Neural progenitor cell (in vitro differentiated cells): ENCODE results near the gene ANKRD39. TPM values are rescaled to one million over a fixed set of nuclear protein-coding genes. Genes with fewer than 3 reads are reported as not detected.

Source experiments
- DNase-seq: peaks from one replicate; pipeline ENCODE4 v3.0.0-alpha.2; 2016; ENCODE audit warnings: low spot score
- H2AFZ ChIP-seq: fragments of 200-600 bp; sonication (generic); replicated peaks from 2 replicates; pipeline ENCODE4 v1.6.1; 2016; ENCODE audit warnings: antibody characterized with exemption
- H3F3A ChIP-seq: fragments of 200-600 bp; sonication (generic); 2 replicates; pipeline ENCODE4 v1.6.1; 2016; ENCODE audit warnings: antibody characterized with exemption, low read depth
- H3K27ac ChIP-seq: fragments of 200-600 bp; sonication (generic); 2 replicates; pipeline ENCODE4 v1.5.1; 2016; ENCODE audit warnings: mild to moderate bottlenecking
- H3K27me3 ChIP-seq: fragments of 200-600 bp; sonication (generic); 2 replicates; pipeline ENCODE4 v1.6.1; 2016; ENCODE audit warnings: mild to moderate bottlenecking, moderate library complexity
- H3K36me3 ChIP-seq: fragments of 200-600 bp; sonication (generic); 2 replicates; pipeline ENCODE4 v1.5.1; 2016
- H3K4me1 ChIP-seq: fragments of 200-600 bp; sonication (generic); 2 replicates; pipeline ENCODE4 v1.6.1; 2016; ENCODE audit warnings: mixed run types
- H3K4me2 ChIP-seq: fragments of 200-600 bp; sonication (generic); 2 replicates; pipeline ENCODE4 v1.6.1; 2016
- H3K4me3 ChIP-seq: fragments of 200-600 bp; sonication (generic); 2 replicates; pipeline ENCODE4 v1.5.1; 2016
- H3K79me2 ChIP-seq: fragments of 200-600 bp; sonication (generic); 2 replicates; pipeline ENCODE4 v1.6.1; 2016; ENCODE audit warnings: low read depth
- H3K9ac ChIP-seq: fragments of 200-600 bp; sonication (generic); 2 replicates; pipeline ENCODE4 v1.6.1; 2016
- H3K9me3 ChIP-seq: fragments of 200-600 bp; sonication (generic); 2 replicates; pipeline ENCODE4 v1.5.1; 2016; ENCODE audit warnings: low read depth
- H4K20me1 ChIP-seq: fragments of 200-600 bp; sonication (generic); 2 replicates; pipeline ENCODE4 v1.6.1; 2016; ENCODE audit warnings: low read depth
- H3K27ac Mint-ChIP-seq: 3 replicates; pipeline ENCODE4 v1.8.0; 2021; ENCODE audit warnings: mixed read lengths
- H3K27me3 Mint-ChIP-seq: 2 replicates; pipeline ENCODE4 v1.8.0; 2022; ENCODE audit warnings: low read depth, mild to moderate bottlenecking, inconsistent platforms, moderate library complexity, mixed read lengths; ENCODE audit not compliant: insufficient read depth
- H3K36me3 Mint-ChIP-seq: 3 replicates; pipeline ENCODE4 v1.8.0; 2021; ENCODE audit warnings: mixed read lengths
- H3K4me1 Mint-ChIP-seq: 3 replicates; pipeline ENCODE4 v1.8.0; 2021; ENCODE audit warnings: mixed read lengths
- H3K4me3 Mint-ChIP-seq: 3 replicates; pipeline ENCODE4 v1.8.0; 2021; ENCODE audit warnings: mild to moderate bottlenecking, moderate library complexity, mixed read lengths
- H3K9me3 Mint-ChIP-seq: 3 replicates; pipeline ENCODE4 v1.8.0; 2020; ENCODE audit warnings: mixed read lengths
- EZH2 ChIP-seq: fragments of 200-600 bp; sonication (generic); IDR thresholded peaks from 2 replicates; pipeline ENCODE4 v1.6.1; 2017; ENCODE audit warnings: antibody characterized with exemption, mild to moderate bottlenecking, moderate library complexity
- EZH2phosphoT487 ChIP-seq: fragments of 200-600 bp; sonication (generic); IDR thresholded peaks from 2 replicates; pipeline ENCODE4 v1.6.1; 2017; ENCODE audit warnings: antibody characterized with exemption
- total RNA-seq: library from RNA; depleted of rRNA; stranded (reverse); fragments of >200 nt; gene quantifications from 2 replicates; pipeline ENCODE4 v1.2.3, GENCODE V29; 2015; ENCODE audit warnings: low replicate concordance
- TF ChIP-seq, protein P1 (sequence below): fragments of 200-600 bp; sonication (generic); IDR thresholded peaks from 2 replicates; pipeline ENCODE4 v1.5.1; 2017; ENCODE audit warnings: antibody characterized with exemption, mild to moderate bottlenecking

The ANKRD39 gene
- total RNA-seq, 1 donor from 2014 or later, result 4.0 TPM

DNA sequence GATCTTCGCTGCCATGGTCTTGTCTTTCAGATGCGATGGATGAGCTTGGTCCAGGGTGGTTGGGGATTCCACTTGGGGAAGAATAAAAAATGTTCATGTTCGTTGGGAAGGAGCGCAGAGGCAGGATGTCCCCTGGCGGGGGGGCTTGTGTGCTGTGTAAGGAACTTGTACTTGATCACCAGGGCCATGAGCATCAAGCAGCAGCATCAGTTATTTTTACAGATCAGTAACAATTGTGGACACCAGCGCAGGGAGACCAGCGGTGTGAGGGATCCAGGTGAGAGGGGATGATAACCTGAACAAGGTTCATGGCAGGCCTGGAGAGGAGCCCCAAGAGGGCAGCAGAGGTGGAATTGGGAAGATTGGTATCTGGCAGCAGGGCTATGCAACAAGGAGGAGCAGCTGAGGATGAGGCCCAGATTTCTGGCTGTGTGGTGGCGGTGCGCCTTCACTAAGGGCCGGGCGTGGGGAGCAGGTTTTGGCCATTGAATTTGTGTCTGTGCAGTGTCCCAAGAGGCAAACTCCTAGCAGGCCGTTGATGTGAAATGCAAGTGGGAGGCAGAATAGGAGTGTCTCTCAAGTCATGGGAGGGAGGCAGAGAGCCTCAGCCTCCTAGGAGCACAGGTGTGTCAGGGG, 37.8 kb downstream of the ANKRD39 start:
- peaks cover 79% of the 10 kb centered on the region for H3K79me2 ChIP-seq
- H3K4me1 ChIP-seq, result peaks cover 42% of the 10 kb centered on the region
- Mint-ChIP-seq H3K27ac (no peak overlapping the region), H3K9me3 (no peaks in the 10 kb centered on the region), H3K36me3 (peaks cover 21% of the 10 kb centered on the region), H3K4me3 (peak overlapping the region; percentile 48), H3K27me3 (peaks cover 12% of the 10 kb centered on the region), H3K4me1 (peaks cover 47% of the 10 kb centered on the region)
- peaks cover 6% of the 10 kb centered on the region for H3K27me3 ChIP-seq
- no peak overlapping the region for H2AFZ ChIP-seq
- H3K4me2 ChIP-seq, result peak overlapping the region; percentile 66
- no peaks in the 10 kb centered on the region for H3K36me3 ChIP-seq
- H4K20me1 ChIP-seq, result peaks cover 82% of the 10 kb centered on the region
- peaks cover 36% of the 10 kb centered on the region for H3F3A ChIP-seq
- TF ChIP-seq, protein P1, sequence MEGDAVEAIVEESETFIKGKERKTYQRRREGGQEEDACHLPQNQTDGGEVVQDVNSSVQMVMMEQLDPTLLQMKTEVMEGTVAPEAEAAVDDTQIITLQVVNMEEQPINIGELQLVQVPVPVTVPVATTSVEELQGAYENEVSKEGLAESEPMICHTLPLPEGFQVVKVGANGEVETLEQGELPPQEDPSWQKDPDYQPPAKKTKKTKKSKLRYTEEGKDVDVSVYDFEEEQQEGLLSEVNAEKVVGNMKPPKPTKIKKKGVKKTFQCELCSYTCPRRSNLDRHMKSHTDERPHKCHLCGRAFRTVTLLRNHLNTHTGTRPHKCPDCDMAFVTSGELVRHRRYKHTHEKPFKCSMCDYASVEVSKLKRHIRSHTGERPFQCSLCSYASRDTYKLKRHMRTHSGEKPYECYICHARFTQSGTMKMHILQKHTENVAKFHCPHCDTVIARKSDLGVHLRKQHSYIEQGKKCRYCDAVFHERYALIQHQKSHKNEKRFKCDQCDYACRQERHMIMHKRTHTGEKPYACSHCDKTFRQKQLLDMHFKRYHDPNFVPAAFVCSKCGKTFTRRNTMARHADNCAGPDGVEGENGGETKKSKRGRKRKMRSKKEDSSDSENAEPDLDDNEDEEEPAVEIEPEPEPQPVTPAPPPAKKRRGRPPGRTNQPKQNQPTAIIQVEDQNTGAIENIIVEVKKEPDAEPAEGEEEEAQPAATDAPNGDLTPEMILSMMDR, result peak; percentile 20
- no peak for TF ChIP-seq EZH2
- H3K27ac ChIP-seq, result no peak overlapping the region
- no peak overlapping the region for H3K9ac ChIP-seq
- no peaks in the 10 kb centered on the region for H3K9me3 ChIP-seq
- no peak overlapping the region for H3K4me3 ChIP-seq
- DNase-seq, result no peak

DNA sequence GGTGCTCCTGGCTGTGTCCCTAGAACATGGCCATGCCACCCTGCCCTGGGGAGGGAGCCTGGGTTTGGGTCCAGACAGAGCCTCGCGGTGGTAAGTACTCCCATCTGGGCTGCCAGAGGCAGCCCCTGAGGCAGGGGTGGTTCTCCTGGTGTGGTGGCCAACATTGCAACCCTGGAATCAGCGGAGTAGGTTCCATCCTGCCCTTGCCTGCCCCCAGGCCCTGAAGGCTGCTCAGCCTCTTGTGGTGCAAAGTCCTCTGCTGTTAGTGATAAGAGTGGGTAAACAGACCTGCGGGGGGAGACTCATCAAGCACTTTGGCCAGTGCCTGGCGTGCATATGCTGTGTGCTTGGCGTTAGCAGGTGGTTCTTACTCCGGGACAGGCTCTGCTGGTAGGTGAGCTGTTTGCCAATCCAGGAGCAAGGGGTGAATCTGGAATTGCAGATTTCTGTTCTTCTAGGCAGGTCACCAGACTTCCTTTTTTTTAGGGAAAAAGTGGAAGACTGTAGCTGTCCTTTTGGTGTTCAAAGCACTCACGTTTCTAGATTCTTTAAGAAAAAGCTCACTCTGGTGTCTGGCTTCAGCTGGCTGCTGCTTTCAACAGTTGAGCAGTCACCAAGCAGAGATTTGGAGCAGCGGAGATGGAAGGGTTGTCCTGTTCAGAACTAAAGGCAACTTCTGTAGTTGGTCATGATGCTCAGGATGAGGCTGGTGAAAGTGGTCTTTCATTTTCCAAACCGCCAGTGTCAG, 38.5 kb downstream of the ANKRD39 start:
- peaks cover 45% of the 10 kb centered on the region for H3K4me1 ChIP-seq
- H3K27me3 ChIP-seq, result peaks cover 7% of the 10 kb centered on the region
- no peaks in the 10 kb centered on the region for H3K9me3 Mint-ChIP-seq
- H4K20me1 ChIP-seq, result peaks cover 75% of the 10 kb centered on the region
- no peak overlapping the region for H3K4me3 ChIP-seq
- H3K79me2 ChIP-seq, result peaks cover 72% of the 10 kb centered on the region
- no peak for DNase-seq
- H3K27ac ChIP-seq, result no peak overlapping the region
- peaks cover 39% of the 10 kb centered on the region for H3F3A ChIP-seq
- no peak overlapping the region for H3K27ac Mint-ChIP-seq
- no peak overlapping the region for H2AFZ ChIP-seq
- no peak for TF ChIP-seq EZH2phosphoT487
- TF ChIP-seq EZH2, result no peak
- TF ChIP-seq, protein P1, result no peak
- H3K4me2 ChIP-seq, result peak overlapping the region; percentile 66
- peaks cover 18% of the 10 kb centered on the region for H3K36me3 Mint-ChIP-seq
- no peaks in the 10 kb centered on the region for H3K9me3 ChIP-seq
- peak overlapping the region; percentile 48 for H3K4me3 Mint-ChIP-seq
- no peaks in the 10 kb centered on the region for H3K36me3 ChIP-seq
- no peak overlapping the region for H3K9ac ChIP-seq
- H3K4me1 Mint-ChIP-seq, result peaks cover 49% of the 10 kb centered on the region
- H3K27me3 Mint-ChIP-seq, result peaks cover 11% of the 10 kb centered on the region

DNA sequence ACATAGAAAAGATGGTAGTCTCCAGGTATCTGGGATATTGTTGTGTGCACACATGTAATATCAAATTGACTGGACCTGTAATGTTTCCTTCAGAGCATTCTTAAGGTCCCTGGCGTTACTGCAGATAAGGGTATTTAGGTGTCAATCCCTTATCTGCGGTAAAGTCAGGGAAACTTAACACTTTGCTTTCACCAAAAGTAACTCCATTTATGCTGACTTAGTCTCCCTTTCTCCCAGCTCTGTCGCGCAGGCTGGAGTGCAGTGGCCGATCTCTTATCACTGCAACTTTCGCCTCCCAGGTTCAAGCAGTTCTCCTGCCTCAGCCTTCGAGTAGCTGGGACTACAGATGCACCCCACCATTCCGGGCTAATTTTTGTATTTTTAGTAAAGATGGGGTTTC, 39.9 kb downstream of the ANKRD39 start:
- peaks cover 11% of the 10 kb centered on the region for H3K27me3 Mint-ChIP-seq

More for the DNA sequence above, 39.9 kb downstream of the ANKRD39 start:
- DNase-seq, result no peak
- no peaks in the 10 kb centered on the region for H3K36me3 ChIP-seq
- peaks cover 49% of the 10 kb centered on the region for H3K4me1 Mint-ChIP-seq
- H3K27me3 ChIP-seq, result peaks cover 7% of the 10 kb centered on the region
- peaks cover 58% of the 10 kb centered on the region for H3K79me2 ChIP-seq
- peak overlapping the region; percentile 74 for H3K4me3 ChIP-seq
- no peaks in the 10 kb centered on the region for H3K9me3 ChIP-seq
- TF ChIP-seq EZH2 (no peak), EZH2phosphoT487 (no peak)
- TF ChIP-seq, protein P1, result no peak
- H3K9me3 Mint-ChIP-seq, result no peaks in the 10 kb centered on the region
- peaks cover 22% of the 10 kb centered on the region for H3K36me3 Mint-ChIP-seq
- no peak overlapping the region for H3K9ac ChIP-seq
- no peak overlapping the region for H3K27ac ChIP-seq
- H2AFZ ChIP-seq, result no peak overlapping the region
- peaks cover 39% of the 10 kb centered on the region for H3F3A ChIP-seq
- peak overlapping the region; percentile 98 for H3K4me2 ChIP-seq
- peaks cover 45% of the 10 kb centered on the region for H3K4me1 ChIP-seq
- peaks cover 68% of the 10 kb centered on the region for H4K20me1 ChIP-seq
- H3K4me3 Mint-ChIP-seq, result peak overlapping the region; percentile 87
- H3K27ac Mint-ChIP-seq, result no peak overlapping the region
